GM19452 (cell line): Measurements from ENCODE around the gene ENOPH1.

Source experiments
- ATAC-seq: cut with Tn5 transposase; IDR thresholded peaks from one replicate; pipeline ENCODE4 v1.9.1; 2021; ENCODE audit not compliant: unreplicated experiment

The ENOPH1 gene

DNA sequence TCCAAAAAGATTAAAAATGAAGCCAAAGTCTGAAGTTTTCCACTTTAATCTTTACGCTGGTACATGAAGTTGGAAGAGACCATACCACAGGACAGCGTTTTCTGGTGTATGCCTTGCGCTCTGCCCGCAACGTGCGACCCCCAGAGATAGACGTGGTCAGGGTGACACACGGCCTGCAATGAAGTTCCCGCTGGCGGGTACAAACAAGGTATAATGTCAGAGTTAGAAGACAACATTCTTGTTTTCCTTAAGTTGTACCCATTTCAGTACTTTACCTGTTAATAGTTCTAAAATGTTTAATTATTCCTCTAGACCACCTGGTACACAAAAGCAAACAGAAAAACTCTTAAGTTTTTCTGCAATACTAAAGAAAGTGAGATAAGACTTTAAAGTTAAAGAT, 4.9 kb upstream of the ENOPH1 start:
- no peak for ATAC-seq

DNA sequence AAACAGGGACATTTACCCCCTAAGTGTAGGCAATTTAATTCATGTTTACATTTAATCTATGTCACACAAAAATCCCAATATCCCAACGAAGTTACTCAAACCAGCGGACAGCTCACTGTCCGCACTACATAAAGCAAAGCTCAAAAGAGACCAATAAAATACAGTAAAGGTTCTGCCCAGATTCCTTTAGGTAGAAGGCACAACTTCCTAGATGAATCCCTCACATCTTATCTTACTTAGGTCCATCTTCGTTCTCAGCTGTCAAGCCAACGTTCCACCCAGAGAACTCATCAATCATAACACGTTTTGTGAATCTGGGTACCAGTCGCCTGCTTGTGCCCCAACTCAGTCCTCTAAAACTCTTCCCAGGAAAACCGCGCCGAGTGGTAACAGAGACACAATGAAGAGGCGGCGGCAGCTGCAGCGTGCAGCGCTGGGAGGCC, 1.8 kb upstream of the ENOPH1 start:
- no peak for ATAC-seq

DNA sequence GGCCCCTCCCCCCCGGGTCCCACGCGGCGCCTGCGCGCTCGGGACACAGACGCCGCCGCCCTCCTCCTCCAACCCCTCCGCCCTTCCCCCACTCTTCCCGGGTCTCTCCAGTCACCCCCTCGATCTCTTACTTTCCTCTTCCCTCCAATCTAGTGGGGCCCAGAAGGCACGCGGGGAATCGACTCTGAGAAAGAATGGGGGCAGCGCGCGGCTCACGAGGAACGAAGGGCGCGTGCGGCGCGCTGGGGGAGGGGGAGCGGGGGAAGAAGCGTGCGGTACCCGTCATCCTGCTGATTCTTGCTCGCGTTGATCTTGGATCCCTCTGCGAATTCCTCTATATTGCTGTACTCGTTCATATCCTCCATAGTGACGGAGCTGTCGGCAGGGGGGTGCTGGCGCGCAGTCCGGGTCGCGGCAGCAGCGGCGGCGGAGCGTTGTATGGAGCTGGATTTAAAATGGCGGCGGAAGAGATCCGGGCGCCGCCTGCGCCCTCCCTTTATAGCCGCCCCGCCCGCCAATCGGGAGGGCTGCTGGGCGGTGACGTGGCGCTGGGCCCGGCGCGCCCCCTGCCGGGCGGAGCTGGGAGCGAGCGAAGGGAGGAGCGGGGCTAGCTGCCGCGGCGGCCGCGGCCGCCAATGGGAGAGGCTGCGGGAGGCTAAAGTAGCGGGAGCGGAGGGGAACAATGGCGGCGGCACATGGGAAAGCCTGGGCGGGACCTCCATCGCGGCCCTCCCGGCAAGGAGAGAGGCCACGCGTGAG, 1.2 kb upstream of the ENOPH1 start:
- peak; percentile 56 for ATAC-seq

DNA sequence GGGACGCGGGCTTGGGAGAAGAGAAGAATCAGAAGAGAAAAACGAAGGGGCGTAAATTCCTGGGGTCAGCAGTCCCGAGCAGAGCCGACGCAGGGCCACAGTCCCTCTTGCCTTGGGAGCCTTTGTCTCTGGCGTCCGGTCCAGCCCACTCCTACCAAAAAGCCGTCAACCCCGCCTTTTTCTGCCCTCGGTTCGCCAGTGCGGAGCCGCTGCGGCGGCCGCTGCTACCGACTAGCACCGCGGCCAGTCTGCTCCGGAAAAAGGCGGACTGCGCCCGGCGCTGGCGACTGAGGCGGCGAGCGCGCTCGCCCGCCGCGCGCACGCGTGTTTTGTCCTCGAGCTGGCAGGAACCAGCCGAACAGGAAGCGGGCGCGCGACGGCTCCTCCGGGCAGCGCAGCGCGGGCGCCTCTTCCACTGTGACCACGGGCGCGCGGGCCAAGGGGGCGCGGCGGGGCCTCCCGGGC, 630 bp upstream of the ENOPH1 start:
- ATAC-seq: peak; percentile 25

DNA sequence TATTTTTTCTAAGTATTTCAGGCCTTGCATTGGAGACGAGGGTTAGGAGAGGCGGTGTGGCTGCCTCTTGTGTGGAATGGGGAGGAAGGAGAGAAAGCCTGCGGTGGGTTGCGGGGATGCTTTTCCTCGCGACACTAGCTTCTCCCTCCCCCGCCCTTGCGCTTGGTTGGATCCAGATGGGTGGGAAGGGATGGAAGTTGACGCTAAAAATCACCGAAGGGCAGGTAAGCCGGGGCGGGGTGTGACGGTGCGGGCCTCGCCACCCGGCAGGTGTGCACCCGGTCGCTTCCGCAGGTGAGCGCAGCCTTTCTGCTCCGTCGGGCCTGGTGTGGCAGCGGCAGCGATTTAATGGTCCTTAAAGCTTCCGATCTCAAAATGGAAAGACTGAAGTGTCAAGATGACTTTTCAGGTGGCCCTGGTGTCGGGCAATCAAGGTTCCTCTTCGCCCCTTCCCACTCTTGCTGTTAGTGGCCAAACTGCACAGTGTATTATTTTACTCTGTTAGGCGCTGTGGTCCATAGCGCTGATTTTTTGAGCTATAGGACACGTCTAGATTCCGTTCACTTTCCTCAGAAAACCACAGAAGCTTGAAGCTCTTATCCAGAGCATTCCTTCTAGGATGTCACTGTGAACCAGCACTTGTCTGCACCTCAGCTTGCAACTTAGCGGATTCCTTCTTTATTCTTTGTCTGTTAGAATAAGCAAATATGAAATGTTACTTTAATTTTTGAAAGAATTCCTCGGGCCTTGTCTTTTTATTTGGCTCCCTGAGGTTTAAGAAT, 765 bp downstream of the ENOPH1 start:
- no peak for ATAC-seq

DNA sequence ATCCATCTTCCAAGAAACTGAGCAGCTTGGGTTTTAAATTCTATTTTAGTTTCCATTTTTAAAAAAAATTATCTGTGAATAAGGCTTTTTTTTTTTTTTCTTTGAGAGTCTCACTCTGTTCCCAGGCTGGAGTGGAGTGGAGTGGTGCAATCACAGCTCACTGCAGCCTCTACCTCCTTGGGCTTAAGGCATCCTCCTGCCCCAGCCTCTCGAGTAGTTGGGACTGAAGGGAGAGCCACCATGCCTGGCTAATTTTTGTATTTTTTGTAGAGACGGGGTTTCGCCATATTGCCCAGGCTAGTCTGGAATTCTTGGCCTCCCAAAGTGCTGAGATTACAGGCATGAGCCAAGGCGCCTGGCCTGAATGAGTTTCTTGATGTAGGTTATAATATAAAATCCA, 1.4 kb downstream of the ENOPH1 start:
- ATAC-seq: no peak

DNA sequence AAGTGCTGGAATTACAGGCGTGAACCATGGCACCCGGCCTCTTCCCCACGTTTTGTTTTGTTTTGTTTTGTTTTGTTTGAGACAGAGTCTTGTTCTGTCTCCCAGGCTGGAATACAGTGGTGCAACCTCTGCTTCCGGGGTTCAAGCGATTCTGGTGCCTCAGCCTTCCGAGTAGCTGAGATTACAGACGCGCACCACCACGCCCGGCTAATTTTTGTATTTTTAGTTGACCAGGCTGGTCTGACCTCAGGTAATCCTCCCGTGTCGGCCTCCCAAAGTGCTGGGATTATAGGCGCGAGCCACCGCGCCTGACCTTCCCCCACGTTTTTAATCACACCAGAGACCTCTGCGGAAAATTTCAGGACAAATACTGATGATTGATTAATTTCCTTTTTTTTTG, 2.2 kb downstream of the ENOPH1 start:
- no peak for ATAC-seq

DNA sequence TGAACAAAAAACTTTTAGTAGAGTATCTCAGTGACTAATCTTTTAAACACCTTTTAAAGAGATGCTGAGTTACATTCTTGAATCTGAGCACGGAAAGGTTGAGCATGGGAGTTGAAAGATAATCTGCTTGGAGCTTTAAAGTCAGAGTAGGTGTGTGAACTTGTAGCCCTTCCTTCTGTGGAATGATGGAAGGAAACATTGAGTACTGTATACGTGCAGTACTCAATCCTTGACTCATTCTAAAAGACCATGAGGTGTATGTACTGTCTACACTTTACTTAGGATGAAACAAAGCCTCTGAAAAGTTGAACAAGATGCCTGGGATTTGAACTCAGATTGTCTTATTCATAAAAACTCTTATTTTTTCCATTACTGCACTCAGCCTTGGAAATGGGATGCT, 3.4 kb downstream of the ENOPH1 start:
- ATAC-seq: no peak

DNA sequence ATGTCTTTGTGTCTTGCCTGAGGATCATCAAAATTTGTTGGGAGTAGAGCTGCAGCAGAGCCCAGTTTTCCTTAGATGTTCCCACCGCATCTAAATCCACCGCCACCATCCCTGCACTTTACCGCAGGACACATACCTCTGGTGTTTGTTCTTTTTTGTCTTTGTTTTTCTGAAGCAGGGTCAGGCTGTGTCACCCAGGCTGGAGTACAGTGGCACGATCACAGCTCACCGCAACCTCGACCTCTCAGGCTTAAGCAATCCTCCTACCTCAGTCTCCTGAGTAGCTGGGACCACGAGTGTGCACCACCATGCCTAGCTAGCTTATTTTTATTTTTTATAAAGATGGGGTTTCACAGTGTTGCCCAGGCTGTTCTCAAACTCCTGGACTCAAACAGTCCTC, 4.6 kb downstream of the ENOPH1 start:
- no peak for ATAC-seq

DNA sequence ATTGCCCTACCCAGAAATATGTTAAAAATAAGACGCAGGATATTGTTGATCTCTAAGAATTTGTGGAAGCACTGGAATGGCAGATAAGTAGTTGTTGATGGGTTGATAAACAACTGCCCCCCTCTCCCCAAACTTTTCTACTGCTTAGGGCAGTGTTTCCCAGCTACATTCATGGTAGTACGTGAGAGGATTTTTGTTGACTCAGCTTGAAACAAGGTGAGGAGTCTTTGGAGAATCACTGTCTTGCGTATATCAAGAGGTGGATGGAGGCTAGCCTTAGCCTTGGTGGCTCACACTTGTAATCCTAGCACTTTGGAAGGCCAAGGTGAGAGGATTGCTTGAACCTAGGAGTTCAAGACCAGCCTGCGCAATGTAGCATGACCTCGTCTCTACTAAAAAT, 5.7 kb downstream of the ENOPH1 start:
- ATAC-seq: no peak

DNA sequence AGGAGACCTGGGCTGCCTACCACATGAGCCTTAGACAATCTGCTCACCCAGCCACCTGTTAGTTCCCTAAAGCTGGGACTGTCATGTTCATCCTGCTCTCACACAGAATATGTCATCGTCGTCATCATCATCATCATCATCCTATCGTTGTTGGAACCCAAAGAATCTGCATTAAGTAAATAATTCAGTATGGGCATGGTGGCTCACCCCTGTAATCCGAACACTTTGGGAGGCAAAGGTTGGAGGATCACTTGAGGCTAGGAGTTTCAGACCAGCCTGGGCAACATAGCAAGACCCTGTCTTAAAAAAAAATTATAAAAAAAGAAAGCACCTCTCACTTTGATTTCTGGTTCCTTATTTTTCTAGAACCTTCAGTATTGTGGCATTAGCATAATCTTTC, 6.4 kb downstream of the ENOPH1 start:
- ATAC-seq: no peak

DNA sequence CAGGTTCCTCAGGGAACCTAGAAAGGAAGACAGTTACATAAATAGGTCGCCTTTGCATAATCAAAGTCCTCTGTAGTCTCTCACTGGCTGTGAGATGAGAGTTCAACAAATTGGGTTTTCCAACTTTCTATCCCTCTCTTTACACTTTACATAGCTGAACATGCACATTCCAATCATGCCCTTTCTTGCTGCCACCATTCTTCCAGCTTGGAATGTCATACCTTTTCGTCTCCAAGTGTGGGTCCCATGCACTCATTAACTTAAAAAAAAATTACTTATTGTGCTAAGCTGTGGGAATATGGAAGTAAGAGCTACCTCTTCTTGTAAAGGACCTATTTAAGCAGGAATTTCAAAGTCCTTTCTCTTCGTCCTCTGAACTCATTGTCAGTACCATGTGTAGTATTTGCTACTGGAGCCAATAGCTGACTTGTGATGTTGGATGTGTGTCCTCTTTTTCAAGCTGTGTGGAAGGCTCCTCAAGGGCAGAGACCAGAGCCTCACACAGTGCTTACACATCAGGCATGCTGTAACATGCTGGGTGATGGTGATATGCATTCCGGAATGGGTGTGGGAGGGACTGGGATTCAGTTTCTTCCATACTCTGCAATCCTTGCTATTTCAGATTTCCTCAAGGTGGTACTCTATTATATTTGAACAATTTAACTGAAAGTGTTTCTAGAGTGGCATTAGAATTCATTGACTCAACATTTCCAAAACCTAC, 7.1 kb downstream of the ENOPH1 start:
- ATAC-seq: no peak

DNA sequence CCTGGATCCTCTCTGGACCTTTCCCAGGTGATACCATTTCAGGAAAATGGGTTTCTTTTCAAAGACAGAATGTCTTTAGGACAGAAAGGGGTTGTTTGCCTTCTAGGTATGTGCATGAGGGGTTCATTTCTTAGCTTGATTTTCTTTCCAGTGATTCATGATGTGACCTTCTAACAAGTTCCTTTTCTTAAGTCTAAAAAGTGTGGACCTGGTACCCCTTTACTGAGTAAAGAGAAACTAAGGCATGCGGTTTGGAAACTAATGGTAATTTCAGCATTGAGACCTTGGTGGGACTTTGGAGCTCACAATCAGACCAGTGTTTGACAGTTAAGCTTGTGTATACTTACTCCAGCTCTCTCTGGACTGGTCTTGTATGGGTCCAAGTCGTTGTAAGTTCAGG, 8.7 kb downstream of the ENOPH1 start:
- ATAC-seq: no peak

DNA sequence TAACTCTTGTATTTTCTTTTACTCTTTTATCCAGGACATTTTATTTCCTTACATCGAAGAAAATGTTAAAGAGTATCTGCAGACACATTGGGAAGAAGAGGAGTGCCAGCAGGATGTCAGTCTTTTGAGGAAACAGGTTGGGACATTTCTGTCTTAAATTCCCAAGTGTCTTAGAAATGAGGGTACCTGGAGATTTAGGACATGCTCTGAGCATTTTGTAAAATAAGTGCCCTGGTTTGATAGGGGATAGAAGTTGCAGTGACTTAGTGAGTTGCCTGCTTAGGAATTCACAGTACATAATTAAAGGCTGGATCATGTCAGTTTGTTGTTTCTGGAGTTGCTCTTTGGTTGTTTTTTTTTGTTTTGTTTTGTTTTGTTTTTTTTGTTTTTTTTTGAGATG, 17.5 kb downstream of the ENOPH1 start:
- ATAC-seq: no peak

DNA sequence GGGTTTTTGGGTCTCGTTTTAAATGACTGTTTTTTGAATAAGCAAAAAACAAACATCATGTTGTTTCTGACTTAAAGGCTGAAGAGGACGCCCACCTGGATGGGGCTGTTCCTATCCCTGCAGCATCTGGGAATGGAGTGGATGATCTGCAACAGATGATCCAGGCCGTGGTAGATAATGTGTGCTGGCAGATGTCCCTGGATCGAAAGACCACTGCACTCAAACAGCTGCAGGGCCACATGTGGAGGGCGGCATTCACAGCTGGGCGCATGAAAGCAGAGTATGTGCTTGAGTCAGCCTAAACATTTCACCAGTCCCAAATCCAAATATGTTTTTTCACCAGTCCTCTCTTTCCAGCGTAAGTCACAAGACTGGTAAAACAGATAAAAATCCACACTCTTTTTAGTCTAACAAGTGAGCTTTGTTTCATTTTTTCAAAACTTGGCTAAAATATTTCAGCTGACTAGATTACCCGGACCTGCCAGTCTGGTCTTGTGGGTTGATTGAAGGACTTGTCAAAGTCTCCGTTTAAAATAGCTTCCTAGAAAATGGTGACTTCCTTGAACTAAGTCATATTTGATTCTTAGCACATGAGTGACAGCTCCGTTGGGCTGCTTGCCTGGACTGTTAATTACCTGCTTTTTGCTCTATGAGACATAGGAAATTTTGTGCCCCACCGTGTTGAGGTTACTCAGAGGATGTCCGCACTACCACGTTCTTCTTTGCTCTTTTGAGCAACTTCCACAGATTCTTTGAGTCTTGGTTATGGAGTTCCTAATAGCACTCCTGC, 20.8 kb downstream of the ENOPH1 start:
- ATAC-seq: no peak

DNA sequence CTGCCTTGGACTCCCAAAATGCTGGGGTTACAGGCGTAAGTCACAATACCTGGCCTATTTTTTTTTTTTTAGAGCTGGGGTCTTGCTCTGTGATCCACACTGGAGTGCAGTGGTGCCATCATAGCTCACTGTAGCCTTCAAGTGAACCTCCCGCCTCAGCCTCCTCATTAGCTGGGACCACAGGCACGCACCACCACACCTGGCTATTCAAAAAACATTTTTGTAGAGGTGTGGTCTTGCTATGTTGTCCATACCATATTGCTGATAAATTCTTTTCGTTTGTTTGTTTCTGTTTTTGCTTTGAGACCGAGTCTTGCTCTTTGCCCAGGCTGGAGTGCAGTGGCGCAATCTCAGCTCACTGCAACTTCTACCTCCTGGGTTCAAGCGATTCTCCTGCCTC, 21.6 kb downstream of the ENOPH1 start:
- no peak for ATAC-seq

DNA sequence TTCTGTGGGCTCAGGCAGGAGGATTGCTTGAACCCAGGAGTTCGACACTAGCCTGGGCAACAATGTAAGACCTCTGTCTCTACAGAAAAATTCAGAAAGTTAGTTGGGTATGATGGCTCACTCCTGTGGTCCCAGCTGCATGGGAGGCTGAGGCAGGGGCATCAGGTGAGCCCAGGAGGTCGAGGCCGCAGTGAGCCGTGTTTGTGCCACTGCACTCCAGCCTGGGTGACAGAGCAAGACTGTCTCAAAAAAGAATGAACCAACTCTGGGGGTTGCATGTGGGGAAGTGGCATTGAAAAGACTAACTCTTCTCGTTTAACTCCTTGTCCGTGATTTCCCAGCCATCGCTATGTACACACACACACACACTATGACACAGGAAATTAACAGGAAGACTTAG, 26.9 kb downstream of the ENOPH1 start:
- no peak for ATAC-seq

DNA sequence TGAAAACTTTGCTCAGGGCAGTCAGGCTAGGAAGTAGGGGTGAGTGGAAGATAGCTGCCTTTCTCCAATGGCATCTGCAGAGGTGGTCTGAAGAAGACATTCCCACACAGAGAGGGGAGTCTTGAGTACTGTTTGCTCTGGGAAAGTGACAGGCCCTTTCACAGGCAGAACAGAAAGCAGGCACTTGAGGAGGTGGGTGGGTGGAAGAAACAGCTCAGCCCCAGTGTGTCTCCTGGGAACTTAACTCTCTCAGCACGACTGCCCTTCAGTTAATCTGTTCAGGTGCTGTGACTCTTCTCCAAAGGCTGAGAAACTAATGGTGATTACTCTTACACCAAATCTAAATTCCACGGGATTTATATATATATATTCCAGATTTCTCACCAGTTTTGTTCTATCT, 28.3 kb downstream of the ENOPH1 start:
- no peak for ATAC-seq

DNA sequence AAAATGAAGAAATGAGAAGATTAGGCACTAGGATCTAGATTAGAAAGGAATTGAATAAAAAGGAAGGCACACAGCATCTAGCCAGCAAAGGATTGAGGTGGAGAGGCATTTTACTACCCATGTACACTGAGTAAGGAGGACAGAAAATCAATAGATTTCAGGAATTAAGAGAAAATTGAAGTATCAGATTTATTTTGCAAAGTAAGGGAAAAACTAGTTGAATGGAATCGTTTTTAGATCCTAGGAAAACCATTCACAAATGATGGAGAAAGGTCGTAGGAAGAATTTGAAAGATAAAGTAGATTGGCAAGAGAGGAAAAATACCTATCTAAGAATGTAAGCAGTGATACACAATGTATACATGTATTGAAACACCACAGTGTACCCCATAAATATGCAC, 31.3 kb downstream of the ENOPH1 start:
- ATAC-seq: no peak

DNA sequence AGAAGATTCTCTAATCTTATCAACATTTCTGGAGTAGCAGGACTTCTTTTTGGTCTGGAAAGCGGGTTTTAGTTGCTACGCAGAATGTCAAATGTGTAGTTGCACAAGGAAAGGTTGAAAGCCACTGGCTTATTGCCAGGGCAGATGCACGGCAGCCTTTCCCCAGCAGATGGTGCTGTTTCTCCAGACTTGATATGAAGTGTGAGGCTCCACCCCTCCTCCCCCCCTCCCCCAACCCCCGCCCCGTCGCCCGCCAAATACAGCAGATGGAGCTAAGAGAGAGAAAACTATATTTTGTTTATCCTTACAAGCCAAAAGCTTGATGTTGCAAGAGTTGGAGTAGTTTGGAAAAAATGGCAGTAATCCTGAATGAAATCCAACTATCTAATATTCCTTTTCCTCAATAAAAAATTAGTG, 32.0 kb downstream of the ENOPH1 start:
- peak; percentile 83 for ATAC-seq

DNA sequence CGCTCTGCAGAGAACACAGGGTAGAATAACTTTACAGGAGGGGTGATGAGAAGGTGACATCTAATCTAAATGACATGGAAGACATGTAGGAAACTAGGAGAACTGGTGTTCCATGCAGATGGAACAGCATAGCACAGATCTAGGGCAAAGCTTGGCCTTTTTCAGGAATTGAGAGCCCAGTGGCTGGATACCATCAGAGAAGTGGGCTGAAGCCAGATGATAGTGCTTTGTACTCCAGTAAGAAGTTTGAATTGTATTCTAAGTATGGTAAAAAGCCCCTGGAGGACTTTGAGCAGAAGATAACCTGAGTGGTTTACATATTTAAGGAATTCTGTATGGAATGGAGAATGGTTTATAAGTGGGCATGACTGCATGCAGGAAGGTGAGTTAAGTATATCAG, 32.8 kb downstream of the ENOPH1 start:
- no peak for ATAC-seq
